ENCODE data around the gene HKDC1.

- no peak for TF ChIP-seq CTCF (IDR thresholded peaks at IDR 0.05)
- no peak for TF ChIP-seq POLR2A (IDR thresholded peaks at IDR 0.05)
Observed at GRCh38 chr10:69209787-69210484, 10.2 kb upstream of the HKDC1 start.
